A549 (cell line): ENCODE data around the gene LIPH. TPM values are rescaled to one million over a fixed set of nuclear protein-coding genes. Genes with fewer than 3 reads are reported as not detected.

Experiments
- ATAC-seq, 2 experiments: fragments of 200-7000 bp in 1 of 2; fragments of >200 bp in 1 of 2; cut with Nextera tagmentation in 1 of 2; cut with Tn5 transposase in 1 of 2; 3 replicates each; pipeline versions ENCODE4 v1.8.0 to v1.9.1; 2018 to 2020; ENCODE audit warnings: mild to moderate bottlenecking in 1 of 2, moderate library complexity in 1 of 2
- CTCF ChIA-PET: fragments of 300-600 bp; sonication (Branson Sonifier 250); formaldehyde crosslinking; extraction: SDS; loops from one replicate; lab custom pipeline; 2021; ENCODE audit warnings: antibody characterized with exemption, inconsistent platforms; lab: Yijun Ruan, JAX
- POLR2A ChIA-PET: fragments of 350-600 bp; formaldehyde crosslinking; extraction: SDS; loops from one replicate; lab custom pipeline; 2021; ENCODE audit warnings: antibody characterized with exemption, inconsistent platforms; lab: Yijun Ruan, JAX
- DNase-seq, 2 experiments: peaks; one replicate each; pipeline versions ENCODE4 v3.0.0 to v3.0.0-alpha.2; 2011 to 2016; ENCODE audit warnings: low read depth in 1 of 2, low spot score in 1 of 2
- FAIRE-seq: peaks from 2 replicates; lab custom pipeline; 2011; peaks lifted over from hg19 to GRCh38; lab: Jason Lieb, UNC
- H3K27ac ChIP-seq, 2 experiments: fragments of >200 bp; sonication (Bioruptor Twin); formaldehyde crosslinking; 3 replicates each; pipeline ENCODE4 v1.5.1; 2016 to 2017
- H3K4me1 ChIP-seq: fragments of >200 bp; sonication (Bioruptor Twin); formaldehyde crosslinking; 3 replicates; pipeline ENCODE4 v1.6.1; 2016
- H3K4me2 ChIP-seq: fragments of >200 bp; sonication (Bioruptor Twin); formaldehyde crosslinking; 3 replicates; pipeline ENCODE4 v1.6.1; 2016
- H3K4me3 ChIP-seq: fragments of >200 bp; sonication (Bioruptor Twin); formaldehyde crosslinking; 3 replicates; pipeline ENCODE4 v1.5.1; 2016
- H3K9me3 ChIP-seq: fragments of >200 bp; sonication (Bioruptor Twin); formaldehyde crosslinking; 3 replicates; pipeline ENCODE4 v1.6.1; 2016
- BHLHE40 ChIP-seq: IDR thresholded peaks from 2 replicates; pipeline ENCODE4 v1.6.1; 2012; ENCODE audit warnings: low read depth, low read length, inconsistent platforms
- E2F6 ChIP-seq: IDR thresholded peaks from 2 replicates; pipeline ENCODE4 v1.6.1; 2012; ENCODE audit warnings: low read depth, borderline replicate concordance
- EHMT2 ChIP-seq: fragments of 200-600 bp; sonication (generic); IDR thresholded peaks from 2 replicates; pipeline ENCODE4 v1.6.1; 2016; ENCODE audit warnings: antibody characterized with exemption, low read depth, mild to moderate bottlenecking, moderate library complexity
- ELK1 ChIP-seq: fragments of 150-350 bp; IDR thresholded peaks from 2 replicates; pipeline ENCODE4 v1.6.1; 2014; ENCODE audit warnings: low read depth, mild to moderate bottlenecking, low read length
- ESRRA ChIP-seq: fragments of 150-350 bp; IDR thresholded peaks from 2 replicates; pipeline ENCODE4 v1.6.1; 2014; ENCODE audit warnings: mild to moderate bottlenecking, low read length, borderline replicate concordance
- FOSL2 ChIP-seq, 2 experiments: fragments of 450-650 bp in 1 of 2; fragments of >200 bp in 1 of 2; sonication (Bioruptor Twin) in 1 of 2; formaldehyde crosslinking; IDR thresholded peaks; 2 replicates each; pipeline versions ENCODE4 v1.5.0 to v1.6.1; 2016 to 2020; ENCODE audit warnings: mild to moderate bottlenecking in 1 of 2, moderate library complexity in 1 of 2
- FOXS1 ChIP-seq: fragments of 250-450 bp; sonication (Bioruptor Pico); IDR thresholded peaks from 2 replicates; pipeline ENCODE4 v1.5.0; 2020; ENCODE audit warnings: mild to moderate bottlenecking, moderate library complexity
- HDAC2 ChIP-seq: fragments of 200-600 bp; sonication (generic); IDR thresholded peaks from 2 replicates; pipeline ENCODE4 v1.6.1; 2016
- HEYL ChIP-seq: fragments of 250-450 bp; sonication (Bioruptor Pico); IDR thresholded peaks from 2 replicates; pipeline ENCODE4 v1.8.0; 2021; ENCODE audit warnings: mild to moderate bottlenecking, moderate library complexity
- HMGXB4 ChIP-seq: fragments of 250-450 bp; sonication (Bioruptor Pico); IDR thresholded peaks from 2 replicates; pipeline ENCODE4 v1.5.0; 2021; ENCODE audit warnings: mild to moderate bottlenecking, moderate library complexity, borderline replicate concordance
- JUN ChIP-seq, 2 experiments: fragments of >200 bp; sonication (Bioruptor Twin); formaldehyde crosslinking; IDR thresholded peaks; 2 replicates in 1 of 2; 3 replicates in 1 of 2; pipeline ENCODE4 v1.6.1; 2016 to 2017
- KDM5A ChIP-seq: fragments of 200-600 bp; sonication (generic); IDR thresholded peaks from 2 replicates; pipeline ENCODE4 v1.6.1; 2016; ENCODE audit warnings: antibody characterized with exemption, mild to moderate bottlenecking
- MAFK ChIP-seq: fragments of 450-650 bp; IDR thresholded peaks from 2 replicates; pipeline ENCODE4 v1.6.1; 2014; ENCODE audit not compliant: partially characterized antibody
- MAX ChIP-seq: IDR thresholded peaks from 2 replicates; pipeline ENCODE4 v1.6.1; 2012
- NFE2L2 ChIP-seq: fragments of 150-350 bp; conservative IDR thresholded peaks from 2 replicates; pipeline ENCODE4 v1.6.1; 2014; ENCODE audit warnings: low read length
- NPAS2 ChIP-seq: fragments of 250-450 bp; sonication (Bioruptor Pico); IDR thresholded peaks from 2 replicates; pipeline ENCODE4 v1.8.0; 2022; ENCODE audit warnings: mild to moderate bottlenecking, moderate library complexity, borderline replicate concordance
- NR3C1 ChIP-seq: fragments of >200 bp; sonication (Bioruptor Twin); formaldehyde crosslinking; IDR thresholded peaks from 3 replicates; pipeline ENCODE4 v1.6.1; 2017
- PHF8 ChIP-seq: fragments of 200-600 bp; sonication (generic); IDR thresholded peaks from 2 replicates; pipeline ENCODE4 v1.6.1; 2016; ENCODE audit warnings: low read depth, mild to moderate bottlenecking, antibody characterized with exemption, moderate library complexity, borderline replicate concordance
- POLR2A ChIP-seq: IDR thresholded peaks from 2 replicates; pipeline ENCODE4 v1.6.1; 2012; ENCODE audit warnings: mild to moderate bottlenecking, low read length
- SMC3 ChIP-seq: fragments of >200 bp; sonication (Bioruptor Twin); formaldehyde crosslinking; IDR thresholded peaks from 3 replicates; pipeline ENCODE4 v1.6.1; 2018; ENCODE audit warnings: inconsistent platforms
- WGBS: methylation state at CpG from one replicate; pipeline ENCODE4 v1.1.6; 2017; ENCODE audit errors: missing lambda C conversion rate; 5-methylcytosine and 5-hydroxymethylcytosine counted together
- polyA plus RNA-seq, 4 experiments: library from polyadenylated mRNA; depleted of rRNA in 3 of 4; stranded (reverse); fragments of >200 nt; fragmentation: RNase III in 1 of 4; extraction: RNeasy Plus Mini Kit Qiagen cat#74134 plus additional on column Dnase treatment in 1 of 4; gene quantifications; 2 replicates in 3 of 4; 3 replicates in 1 of 4; pipeline ENCODE4 v1.2.3, GENCODE V29; 2011 to 2017

Gene LIPH
- polyA plus RNA-seq, 2 of the 4 experiments (the other 2 are of a cell fraction) = 6.9 to 34.9 TPM

- peaks cover 6% of the 10 kb centered on the region; the same call in 1 of the 3 replicates for H3K4me1 ChIP-seq
- ATAC-seq = no peak
- no peaks in the 10 kb centered on the region for H3K9me3 ChIP-seq
- WGBS = 89% methylated on average over 6 of the region's 6 CpGs
- no peak overlapping the region for H3K4me2 ChIP-seq
- no peak for TF ChIP-seq MAFK
- no peak for TF ChIP-seq MAX
- TF ChIP-seq NPAS2 = no peak
- TF ChIP-seq KDM5A = no peak
- no peak for TF ChIP-seq HDAC2
- TF ChIP-seq PHF8 = no peak
- no peak for TF ChIP-seq ELK1
- no peak for TF ChIP-seq ESRRA
- no peak for TF ChIP-seq HEYL (CRISPR knock-in tag)
- no peak for TF ChIP-seq SMC3
- TF ChIP-seq, all 56 proteins: peak for 0
- Histone ChIP-seq H3K27ac (no peak overlapping the region), H3K4me3 (no peak overlapping the region)
- DNase-seq = no peak
- POLR2A ChIA-PET = interaction anchor here (1.0 kb wide), 1 partner anchor 25 kb away, joined by 3 read pairs; no protein-coding TSS in a partner anchor
- CTCF ChIA-PET = interaction anchor here (1.3 to 3.4 kb wide), 3 partner anchors 29 to 32 kb away, joined by 3 to 19 read pairs (median 4); partner anchors contain the start of gene TMEM41A
- no peak for FAIRE-seq
These were observed 23.9 kb downstream of the LIPH start for GRCh38 chr3:185528532-185528931.

GRCh38 chr3:185527364-185527763 is 25.0 kb downstream of the LIPH start:
- H3K4me1 ChIP-seq = peaks cover 6% of the 10 kb centered on the region; the same call in 1 of the 3 replicates
- H3K27ac ChIP-seq = peak overlapping the region in 1 of 2 experiments; percentile 28; a peak in 2 of 6 replicates
- ATAC-seq (peak in 1 of 2 experiments; percentile 30; a peak in 2 of 6 replicates), FAIRE-seq (no peak), DNase-seq (peak in 1 of 2 experiments; percentile 38)
- TF ChIP-seq HMGXB4 (no peak), FOXS1 (CRISPR knock-in tag) (no peak), SMC3 (no peak), EHMT2 (no peak), BHLHE40 (no peak), HEYL (CRISPR knock-in tag) (no peak), NR3C1 (no peak), NFE2L2 (no peak), POLR2A (no peak), E2F6 (no peak), MAX (no peak), FOSL2 (IDR thresholded peaks at IDR 0.05) (no peak), FOSL2 (CRISPR knock-in tag; IDR thresholded peaks at IDR 0.05) (no peak), KDM5A (no peak), ESRRA (no peak), JUN (IDR thresholded peaks at IDR 0.05) (no peak)
- 59% methylated on average over 7 of the region's 9 CpGs for WGBS
- H3K4me2 ChIP-seq = no peak overlapping the region
- no peak overlapping the region for H3K4me3 ChIP-seq
- POLR2A ChIA-PET = interaction anchor here (1.0 kb wide), 1 partner anchor 26 kb away, joined by 3 read pairs; no protein-coding TSS in a partner anchor
- no peaks in the 10 kb centered on the region for H3K9me3 ChIP-seq
- CTCF ChIA-PET = interaction anchor here (1.2 kb wide), 1 partner anchor 31 kb away, joined by 4 read pairs; no protein-coding TSS in a partner anchor
